Keratinocyte (primary cell): ENCODE data around the gene AGAP1. TPM values are rescaled to one million over a fixed set of nuclear protein-coding genes. Genes with fewer than 3 reads are reported as not detected.

Experiments used
- DNase-seq: peaks from one replicate; pipeline ENCODE4 v3.0.0-alpha.2; 2011; ENCODE audit warnings: low read depth, missing footprints, low spot score
- FAIRE-seq: peaks from 2 replicates; lab custom pipeline; 2011; peaks lifted over from hg19 to GRCh38; lab: Jason Lieb, UNC
- H2AFZ ChIP-seq: 2 replicates; pipeline ENCODE4 v1.6.0; 2012; ENCODE audit warnings: low read length, control low read depth, inconsistent platforms; ENCODE audit not compliant: control insufficient read depth
- H3K27ac ChIP-seq: 2 replicates; pipeline ENCODE4 v1.5.1; 2011; ENCODE audit warnings: low read length; ENCODE audit not compliant: control insufficient read depth, insufficient read depth
- H3K27me3 ChIP-seq: 3 replicates; pipeline ENCODE4 v1.6.0; 2011; ENCODE audit warnings: low read length; ENCODE audit not compliant: control insufficient read depth, insufficient read depth; ENCODE audit errors: extremely low read depth
- H3K36me3 ChIP-seq, 2 experiments: 2 replicates in 1 of 2; 3 replicates in 1 of 2; pipeline ENCODE4 v1.5.1; 2011; ENCODE audit warnings: low read length in 2 of 2, mild to moderate bottlenecking in 1 of 2; ENCODE audit not compliant: control insufficient read depth in 2 of 2, insufficient read depth in 2 of 2; ENCODE audit errors: extremely low read depth in 1 of 2
- H3K4me1 ChIP-seq: 3 replicates; pipeline ENCODE4 v1.5.1; 2011; ENCODE audit warnings: low read length; ENCODE audit not compliant: control insufficient read depth, insufficient read depth; ENCODE audit errors: extremely low read depth
- H3K4me2 ChIP-seq: 3 replicates; pipeline ENCODE4 v1.6.0; 2011; ENCODE audit warnings: low read depth, low read length; ENCODE audit not compliant: control insufficient read depth, insufficient read depth; ENCODE audit errors: extremely low read depth
- H3K4me3 ChIP-seq, 3 experiments: fragments of 200-600 bp in 1 of 3; sonication (generic) in 1 of 3; 2 replicates in 2 of 3; 3 replicates in 1 of 3; pipeline ENCODE4 v1.5.1; 2011 to 2016; ENCODE audit warnings: low read length in 3 of 3, mild to moderate bottlenecking in 3 of 3, control low read depth in 2 of 3, inconsistent platforms in 1 of 3, low read depth in 1 of 3, mixed read lengths in 1 of 3, mixed run types in 1 of 3, moderate library complexity in 1 of 3; ENCODE audit not compliant: control insufficient read depth in 2 of 3, insufficient read depth in 2 of 3; ENCODE audit errors: extremely low read depth in 1 of 3
- H3K79me2 ChIP-seq: 2 replicates; pipeline ENCODE4 v1.6.0; 2012; ENCODE audit warnings: low read length; ENCODE audit not compliant: control insufficient read depth, insufficient read depth
- H3K9ac ChIP-seq: 3 replicates; pipeline ENCODE4 v1.6.0; 2011; ENCODE audit warnings: low read length; ENCODE audit not compliant: control insufficient read depth, insufficient read depth; ENCODE audit errors: extremely low read depth
- H3K9me1 ChIP-seq: 3 replicates; pipeline ENCODE4 v1.6.0; 2011; ENCODE audit warnings: low read length; ENCODE audit not compliant: control insufficient read depth, insufficient read depth; ENCODE audit errors: extremely low read depth
- H3K9me3 ChIP-seq: 2 replicates; pipeline ENCODE4 v1.5.1; 2012; ENCODE audit warnings: low read depth, low read length; ENCODE audit not compliant: control insufficient read depth
- H4K20me1 ChIP-seq: 3 replicates; pipeline ENCODE4 v1.6.0; 2011; ENCODE audit warnings: low read length; ENCODE audit not compliant: control insufficient read depth, insufficient read depth; ENCODE audit errors: extremely low read depth
- CTCF ChIP-seq, 3 experiments: IDR thresholded peaks in 1 of 3; conservative IDR thresholded peaks in 1 of 3; optimal IDR thresholded peaks in 1 of 3; 2 replicates in 2 of 3; 3 replicates in 1 of 3; pipeline versions ENCODE3 to v1.5.1; 2011; ENCODE audit warnings: low read length in 3 of 3, mild to moderate bottlenecking in 3 of 3, moderate library complexity in 2 of 3, control low read depth in 1 of 3, inconsistent platforms in 1 of 3; ENCODE audit not compliant: insufficient read depth in 2 of 3; ENCODE audit errors: extremely low read depth in 1 of 3
- EZH2 ChIP-seq: IDR thresholded peaks from one replicate; pipeline ENCODE4 v1.6.1; 2012; ENCODE audit warnings: inconsistent platforms, mild to moderate bottlenecking, low read length, moderate library complexity
- dilution Hi-C: fragments of 300-500 bp; cut with MboI; formaldehyde crosslinking; loops from one replicate; pipeline ENCODE4 v1.7.0; 2020; ENCODE audit warnings: low sequenced_read_pairs; ENCODE audit not compliant: extremely low pct_ligation_motif_present
- polyA plus RNA-seq, 5 experiments: library from polyadenylated mRNA; depleted of rRNA in 3 of 5; stranded (reverse) in 3 of 5; stranded (forward) in 1 of 5; unstranded in 1 of 5; fragments of >200 nt; gene quantifications; 1 replicate in 1 of 5; 2 replicates in 3 of 5; 3 replicates in 1 of 5; pipeline versions ENCODE4 v1.2.1 to v1.2.3, GENCODE V29; 2011 to 2012; ENCODE audit warnings: missing spikeins in 2 of 5, low read depth in 1 of 5, low replicate concordance in 1 of 5

AGAP1 gene
- polyA plus RNA-seq, 1 donor (not counting 4 experiments of a cell fraction or from before 2014, with no cell fraction given), result 12.6 TPM

DNA sequence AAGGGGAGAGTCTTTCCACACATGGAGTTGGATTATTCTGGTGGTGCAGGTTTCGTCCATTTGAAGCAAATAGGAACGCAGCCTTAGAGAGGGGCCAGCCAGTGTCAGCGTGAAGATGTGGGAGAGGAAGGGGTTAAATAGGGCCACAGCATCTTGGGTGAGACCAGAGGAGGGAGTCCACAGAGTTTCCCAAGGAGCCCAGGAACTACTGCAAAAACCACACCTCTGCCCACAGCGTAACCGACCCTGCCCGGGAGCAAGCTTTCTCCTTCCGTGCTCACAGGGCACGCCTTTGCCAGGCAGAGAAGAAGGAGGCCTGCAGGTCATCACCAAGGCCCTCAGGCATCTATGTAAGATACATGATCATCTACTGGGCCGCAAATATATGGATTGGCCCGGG lies 314.5 kb downstream of the AGAP1 start:
- Histone ChIP-seq H3K27me3 (no peaks in the 10 kb centered on the region), H3K79me2 (no peaks in the 10 kb centered on the region), H3K9ac (no peak overlapping the region), H3K9me1 (no peaks in the 10 kb centered on the region), H2AFZ (no peak overlapping the region), H3K36me3 (peaks cover 0 to 2% of the 10 kb centered on the region in 2 experiments), H3K4me3 (no peak overlapping the region), H3K27ac (no peak overlapping the region), H3K4me1 (no peaks in the 10 kb centered on the region), H4K20me1 (no peaks in the 10 kb centered on the region), H3K4me2 (no peak overlapping the region), H3K9me3 (no peaks in the 10 kb centered on the region)
- dilution Hi-C loops, result no loop called here
- DNase-seq (no peak), FAIRE-seq (no peak)
- no peak for TF ChIP-seq CTCF (optimal IDR thresholded peaks at IDR 0.05 in 1 of 3, IDR thresholded peaks at IDR 0.05 in 1 of 3, conservative IDR thresholded peaks at IDR 0.05 in 1 of 3; ENCODE audit: extremely low read depth in 1 of 3, insufficient read depth in 2 of 3, low read length in 3 of 3)
- TF ChIP-seq EZH2, result no peak

- Histone ChIP-seq H4K20me1 (no peaks in the 10 kb centered on the region), H3K36me3 (peaks cover 0 to 4% of the 10 kb centered on the region in 2 experiments), H3K9me3 (no peaks in the 10 kb centered on the region), H3K79me2 (no peaks in the 10 kb centered on the region), H3K9ac (no peak overlapping the region), H3K4me2 (no peak overlapping the region), H3K9me1 (no peaks in the 10 kb centered on the region), H3K27me3 (no peaks in the 10 kb centered on the region), H2AFZ (no peak overlapping the region), H3K4me3 (no peak overlapping the region), H3K4me1 (no peaks in the 10 kb centered on the region), H3K27ac (no peak overlapping the region)
- DNase-seq (no peak), FAIRE-seq (no peak)
- TF ChIP-seq CTCF (optimal IDR thresholded peaks at IDR 0.05 in 1 of 3, IDR thresholded peaks at IDR 0.05 in 1 of 3, conservative IDR thresholded peaks at IDR 0.05 in 1 of 3; ENCODE audit: extremely low read depth in 1 of 3, insufficient read depth in 2 of 3, low read length in 3 of 3) (no peak), EZH2 (no peak)
- dilution Hi-C loops, result no loop called here
Observed at GRCh38 chr2:235810252-235810651, 316.4 kb downstream of the AGAP1 start.
